Aorta (tissue), 5 donors: Measurements from ENCODE around the gene TMEM41B. TPM values are rescaled to one million over a fixed set of nuclear protein-coding genes. Genes with fewer than 3 reads are reported as not detected.
"Not testable (repeated sequence)": the region's sequence is repeated elsewhere in the genome, so short reads cannot be mapped to it uniquely, and the experiment has no call there.

ENCODE experiments used
- ATAC-seq: fragments of 200-7000 bp; cut with Tn5 transposase; one replicate; pipeline ENCODE4 v1.9.1; 2022; ENCODE audit warnings: moderate library complexity; ENCODE audit not compliant: low FRiP score
- DNase-seq, 2 donors: peaks; one replicate each; pipeline ENCODE4 v3.0.0-alpha.2; 2020
- H3K27ac ChIP-seq, 2 donors: one replicate each; pipeline ENCODE4 v1.5.1; 2013; ENCODE audit warnings: low read length in 2 of 2, mild to moderate bottlenecking in 2 of 2, moderate library complexity in 2 of 2, control low read depth in 1 of 2, inconsistent platforms in 1 of 2, low read depth in 1 of 2
- H3K27me3 ChIP-seq, 2 donors: one replicate each; pipeline ENCODE4 v1.6.1; 2013; ENCODE audit warnings: control low read depth in 1 of 2, low read length in 1 of 2, mild to moderate bottlenecking in 1 of 2, moderate library complexity in 1 of 2; ENCODE audit not compliant: insufficient read depth in 2 of 2, control insufficient read depth in 1 of 2
- H3K36me3 ChIP-seq, 2 donors: one replicate each; pipeline ENCODE4 v1.6.1; 2013; ENCODE audit warnings: control low read depth in 1 of 2, low read length in 1 of 2, mild to moderate bottlenecking in 1 of 2; ENCODE audit not compliant: insufficient read depth in 2 of 2, control insufficient read depth in 1 of 2
- H3K4me1 ChIP-seq, 2 donors: one replicate each; pipeline ENCODE4 v1.6.1; 2013; ENCODE audit warnings: low read length in 2 of 2, control low read depth in 1 of 2, mild to moderate bottlenecking in 1 of 2, moderate library complexity in 1 of 2; ENCODE audit not compliant: insufficient read depth in 2 of 2, control insufficient read depth in 1 of 2
- H3K4me3 ChIP-seq, 2 donors: one replicate each; pipeline ENCODE4 v1.5.1; 2013; ENCODE audit warnings: low read length in 2 of 2, control low read depth in 1 of 2, mild to moderate bottlenecking in 1 of 2
- H3K9me3 ChIP-seq: one replicate; pipeline ENCODE4 v1.6.1; 2013; ENCODE audit warnings: mild to moderate bottlenecking, low read length; ENCODE audit not compliant: control insufficient read depth
- WGBS, 2 donors: extraction: QIAGEN DNeasy Blood & Tissue Kit; methylation state at CpG; one replicate each; pipeline ENCODE4 v1.1.7; 2013; 5-methylcytosine and 5-hydroxymethylcytosine counted together
- intact Hi-C, 2 donors: fragments of 100-400 bp; cut with DNase I; formaldehyde crosslinking; loops; one replicate each; pipeline versions ENCODE4 v1.14.2 to v1.15.0; 2022
- polyA plus RNA-seq, 2 donors: library from polyadenylated mRNA; stranded (reverse); fragments of 200-250 nt; gene quantifications; one replicate each; pipeline ENCODE4 v1.2.3, GENCODE V29; 2013
- total RNA-seq, 2 donors: library from RNA; stranded (reverse); fragmentation: NEBNext Ultra II Directional; extraction: Animal tissue kit (Norgen Biotek cat#: 25700); gene quantifications; one replicate each; pipeline ENCODE4 v1.2.1, GENCODE V29; 2021
- donor health status: healthy with polysubstance abuse.
- donor health status: Bipolar disorder and iron deficiency.
- donor health status: DM: no; HTN: no; CAD: no.
- donor health status: DM: no; HTN: no; CAD: no.
- donor health status: DM: yes; HTN: yes; CAD: no.

Gene TMEM41B
- total and polyA plus RNA-seq, 4 donors, result 2.3 to 31.4 (median 26.0) TPM

DNA sequence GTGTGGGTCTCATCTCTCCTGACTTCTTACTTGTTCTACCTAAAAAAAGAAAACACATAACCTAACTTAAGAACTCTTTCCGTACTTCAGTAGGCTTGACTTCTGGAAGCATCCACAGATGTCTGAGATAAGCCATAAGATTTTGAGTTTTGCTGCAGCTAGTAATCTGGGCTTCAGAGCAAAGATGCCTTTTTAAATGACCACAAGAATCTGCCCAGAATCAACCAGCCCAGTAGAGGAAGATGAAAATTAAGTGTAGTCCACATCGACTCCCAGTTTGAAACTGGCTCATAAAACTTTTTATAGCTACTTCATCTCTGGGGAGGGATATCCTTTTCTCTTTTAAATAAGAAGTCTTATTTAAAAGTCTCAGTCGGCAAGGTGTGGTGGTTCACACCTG is 60.0 kb downstream of the TMEM41B start:
- Histone ChIP-seq H3K36me3 (no peaks in the 10 kb centered on the region), H3K27me3 (no peaks in the 10 kb centered on the region), H3K4me1 (peaks cover 0 to 8% of the 10 kb centered on the region in 2 donors), H3K9me3 (no peaks in the 10 kb centered on the region), H3K4me3 (no peak overlapping the region), H3K27ac (no peak overlapping the region)
- 94 to 95% methylated on average over 3 of the region's 3 CpGs for WGBS, 2 donors
- ATAC-seq (no peak), DNase-seq (no peak)
- intact Hi-C loops, result no loop called here

DNA sequence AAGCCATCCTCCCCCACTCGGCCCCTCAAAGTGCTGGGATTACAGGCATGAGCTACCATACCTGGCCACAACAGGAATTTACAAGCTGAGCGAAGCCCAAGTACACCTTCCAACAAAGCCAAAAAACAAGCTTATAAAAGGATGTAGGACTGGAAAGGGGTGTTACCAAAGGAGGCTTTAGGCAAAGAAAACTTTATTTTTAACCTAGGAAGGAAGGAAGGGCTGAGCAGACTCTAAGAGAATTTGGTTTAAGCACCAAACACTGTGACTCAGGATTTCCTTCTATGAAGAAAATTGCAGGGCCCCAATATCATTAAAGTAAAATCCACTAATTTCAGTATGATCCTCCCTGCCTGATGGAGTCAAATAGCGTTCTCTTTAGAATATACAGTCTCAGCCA is 61.3 kb downstream of the TMEM41B start:
- intact Hi-C loops, result no loop called here
- DNase-seq, result no peak
- Histone ChIP-seq H3K27me3 (no peaks in the 10 kb centered on the region), H3K9me3 (no peaks in the 10 kb centered on the region), H3K4me3 (no peak overlapping the region), H3K27ac (no peak overlapping the region), H3K36me3 (no peaks in the 10 kb centered on the region), H3K4me1 (peaks cover 0 to 8% of the 10 kb centered on the region in 2 donors)
- 50 to 58% methylated on average over 3 of the region's 3 CpGs for WGBS, 2 donors
- ATAC-seq, result no peak

DNA sequence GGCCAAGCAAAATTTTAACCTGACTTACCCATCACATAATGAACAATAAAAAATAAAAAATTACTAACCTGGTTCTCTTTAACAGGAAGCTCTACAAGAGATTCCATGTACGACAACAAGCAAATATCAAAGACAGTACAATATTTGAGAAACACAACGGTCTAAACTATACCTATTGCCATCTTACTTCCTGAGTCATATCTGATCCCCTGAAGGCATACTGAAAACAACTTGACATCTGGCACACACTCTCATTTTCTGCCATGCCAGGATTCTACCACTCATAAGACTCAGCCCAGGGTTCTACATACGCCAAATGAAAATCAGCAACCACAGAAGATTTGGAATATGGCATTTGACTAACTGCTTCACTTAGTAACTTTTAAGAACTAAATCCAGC is 63.1 kb downstream of the TMEM41B start:
- Histone ChIP-seq H3K27me3 (no peaks in the 10 kb centered on the region), H3K4me1 (peaks cover 0 to 8% of the 10 kb centered on the region in 2 donors), H3K27ac (no peak overlapping the region), H3K4me3 (no peak overlapping the region), H3K9me3 (no peaks in the 10 kb centered on the region), H3K36me3 (no peaks in the 10 kb centered on the region)
- intact Hi-C loops, result no loop called here
- ATAC-seq (no peak), DNase-seq (no peak)
- 80 to 84% methylated on average over 3 of the region's 3 CpGs for WGBS, 2 donors

DNA sequence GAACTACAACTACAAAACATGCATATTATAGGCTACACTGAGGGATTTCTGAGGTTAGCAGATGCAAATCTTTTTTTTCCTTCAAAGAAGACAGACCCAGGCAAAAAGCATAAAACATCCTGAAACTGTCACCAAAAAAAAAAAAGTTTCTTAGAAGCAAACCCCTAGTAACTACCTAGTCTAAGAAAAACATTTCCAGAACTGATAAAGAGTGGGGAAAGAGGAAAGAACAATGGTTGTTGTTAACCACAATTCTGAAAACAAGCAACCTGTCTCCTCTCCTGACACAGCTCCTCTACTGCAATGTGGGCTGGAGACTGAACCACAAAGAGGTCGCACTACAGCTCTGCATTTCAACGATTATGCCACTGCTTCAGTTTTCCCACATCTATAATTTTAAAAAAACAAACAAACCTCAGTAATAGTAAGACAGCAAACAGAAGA is 64.2 kb downstream of the TMEM41B start:
- H3K36me3 ChIP-seq, result no peaks in the 10 kb centered on the region
- ATAC-seq (no peak), DNase-seq (no peak)
- H3K27ac ChIP-seq, result no peak overlapping the region
- no peak overlapping the region for H3K4me3 ChIP-seq
- WGBS, 2 donors, result 26 to 29% methylated on average over 2 of the region's 2 CpGs
- H3K9me3 ChIP-seq, result no peaks in the 10 kb centered on the region
- peaks cover 0 to 8% of the 10 kb centered on the region in 2 donors for H3K4me1 ChIP-seq
- H3K27me3 ChIP-seq, result no peaks in the 10 kb centered on the region
- intact Hi-C loops, result no loop called here

DNA sequence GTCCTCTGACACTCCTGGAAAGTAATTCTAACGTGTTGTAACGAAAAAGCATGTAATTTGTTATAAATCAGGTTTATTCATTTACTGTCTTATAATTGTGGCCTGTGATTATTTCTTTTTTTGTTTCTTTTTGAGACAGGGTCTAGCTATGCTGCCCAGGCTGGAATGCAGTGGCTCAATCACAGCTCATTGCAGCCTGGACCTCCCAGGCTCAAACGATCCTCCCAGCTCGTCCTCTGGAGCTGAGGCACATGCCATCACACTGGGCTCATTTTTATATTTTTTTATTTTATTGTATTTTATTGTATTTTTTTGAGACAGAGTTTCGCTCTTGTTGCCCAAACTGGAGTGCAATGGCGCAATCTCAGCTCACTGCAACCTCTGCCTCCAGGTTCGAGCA is 65.1 kb downstream of the TMEM41B start:
- no peak overlapping the region for H3K27ac ChIP-seq
- no peaks in the 10 kb centered on the region for H3K36me3 ChIP-seq
- no peak for DNase-seq
- H3K9me3 ChIP-seq, result no peaks in the 10 kb centered on the region
- H3K4me1 ChIP-seq, result peaks cover 0 to 8% of the 10 kb centered on the region in 2 donors
- H3K4me3 ChIP-seq, result no peak overlapping the region
- no peaks in the 10 kb centered on the region for H3K27me3 ChIP-seq
- intact Hi-C loops, result no loop called here
- WGBS, 2 donors, result 95 to 97% methylated on average over 7 of the region's 7 CpGs
- no peak for ATAC-seq

DNA sequence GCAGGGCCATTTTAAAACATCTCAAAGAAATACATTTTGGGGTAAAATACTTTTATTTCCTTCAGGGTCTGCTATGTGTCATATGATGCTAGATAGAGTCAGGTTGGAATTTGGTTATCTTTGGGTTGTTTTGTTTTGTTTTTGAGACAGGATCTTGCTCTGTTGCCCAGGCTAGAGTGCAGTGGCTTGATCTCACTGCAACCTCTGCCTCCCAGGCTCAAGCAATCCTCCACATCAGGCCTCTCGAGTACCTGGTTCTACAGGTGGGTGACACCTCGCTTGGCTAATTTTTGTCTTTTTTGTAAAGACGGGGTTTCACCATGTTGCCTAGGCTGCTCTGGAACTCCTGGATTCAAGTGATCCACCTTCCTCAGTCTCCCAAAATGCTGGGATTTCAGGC is 66.5 kb downstream of the TMEM41B start:
- Histone ChIP-seq H3K27ac (no peak overlapping the region), H3K4me1 (peaks cover 0 to 6% of the 10 kb centered on the region in 2 donors), H3K4me3 (no peak overlapping the region), H3K36me3 (no peaks in the 10 kb centered on the region), H3K9me3 (no peaks in the 10 kb centered on the region), H3K27me3 (no peaks in the 10 kb centered on the region)
- 93 to 97% methylated on average over 3 of the region's 3 CpGs for WGBS, 2 donors
- intact Hi-C loops, result no loop called here
- no peak for ATAC-seq
- no peak for DNase-seq

DNA sequence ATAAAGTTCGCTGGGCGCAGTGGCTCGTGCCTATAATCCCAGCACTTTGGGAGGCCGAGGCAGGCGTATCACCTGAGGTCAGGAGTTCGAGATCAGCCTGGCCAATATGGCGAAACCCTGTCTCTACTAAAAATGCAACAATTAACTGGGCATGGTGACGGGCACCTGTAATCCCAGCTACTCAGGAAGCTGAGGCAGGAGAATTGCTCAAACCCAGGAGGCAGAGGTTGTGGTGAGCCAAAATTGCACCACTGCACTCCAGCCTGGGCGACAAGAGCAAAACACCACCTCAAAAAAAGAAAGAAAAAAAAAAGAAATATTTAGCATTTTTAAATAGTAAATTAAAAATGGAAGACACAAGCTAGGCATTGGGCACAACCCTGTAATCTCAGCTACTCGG is 78.2 kb downstream of the TMEM41B start:
- H3K36me3 ChIP-seq, intact Hi-C loops, H3K27me3 ChIP-seq, DNase-seq, H3K9me3 ChIP-seq, H3K4me1 ChIP-seq, H3K27ac ChIP-seq, ATAC-seq, H3K4me3 ChIP-seq: not testable (repeated sequence)
- 93 to 94% methylated on average over 10 of the region's 10 CpGs for WGBS, 2 donors

DNA sequence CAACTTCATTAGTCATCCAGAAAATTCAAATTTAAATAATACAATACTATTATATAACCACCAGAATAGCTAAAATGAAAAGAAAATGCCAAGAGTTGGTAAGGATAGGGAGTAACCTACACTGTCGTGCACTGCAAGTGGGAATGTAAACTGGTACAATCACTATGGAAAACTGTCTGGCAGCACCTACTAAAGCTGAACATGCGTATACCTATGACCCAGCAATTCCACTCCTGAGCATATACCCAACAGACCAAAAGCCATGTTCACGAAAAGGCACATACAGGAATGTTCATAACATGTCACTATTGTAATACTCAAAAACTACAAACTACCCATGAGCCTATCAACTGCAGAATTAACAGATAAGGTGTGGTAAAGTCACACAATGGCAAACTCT is 81.9 kb downstream of the TMEM41B start:
- Histone ChIP-seq H3K4me1 (peaks cover 0 to 8% of the 10 kb centered on the region in 2 donors), H3K9me3 (no peaks in the 10 kb centered on the region), H3K27ac (no peak overlapping the region), H3K4me3 (no peak overlapping the region), H3K36me3 (no peaks in the 10 kb centered on the region), H3K27me3 (no peaks in the 10 kb centered on the region)
- DNase-seq, result no peak
- intact Hi-C loops, result no loop called here
- ATAC-seq, result no peak
- 72 to 77% methylated on average over 3 of the region's 3 CpGs for WGBS, 2 donors

DNA sequence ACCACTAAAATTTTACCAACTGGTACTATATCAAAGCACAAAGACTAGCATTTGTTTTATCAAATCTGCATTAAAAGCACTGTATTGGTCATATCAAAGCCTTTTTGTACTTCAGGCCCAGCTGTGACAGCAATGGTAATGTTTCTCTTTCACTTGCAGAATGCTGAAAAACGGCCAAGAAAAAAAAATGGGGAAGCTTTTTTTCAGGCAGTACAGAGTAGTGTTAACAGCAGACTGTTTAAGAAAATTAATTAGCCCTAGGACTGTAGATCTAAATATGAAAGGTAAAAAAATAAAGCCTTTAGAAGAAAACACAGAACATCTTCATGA is 82.6 kb downstream of the TMEM41B start:
- no peak overlapping the region for H3K27ac ChIP-seq
- H3K36me3 ChIP-seq, result no peaks in the 10 kb centered on the region
- 0% methylated on average over 1 of the region's 1 CpG for WGBS, 2 donors
- no peaks in the 10 kb centered on the region for H3K27me3 ChIP-seq
- intact Hi-C loops, result no loop called here
- ATAC-seq (no peak), DNase-seq (no peak)
- peaks cover 0 to 8% of the 10 kb centered on the region in 2 donors for H3K4me1 ChIP-seq
- H3K9me3 ChIP-seq, result no peaks in the 10 kb centered on the region
- peak overlapping the region in 1 of 2 donors; percentile 24 for H3K4me3 ChIP-seq
